ENCODE measurements around the gene CORO1C.

CORO1C gene

GRCh38 chr12:108643941-108644810, 87.1 kb downstream of the CORO1C start:
- Histone ChIP-seq H3K4me3 (ENCODE audit: low read length) (no peak overlapping the region), H3K4me1 (ENCODE audit: control insufficient read depth, insufficient read depth, low read length) (peaks cover 4% of the 10 kb centered on the region), H3K27me3 (ENCODE audit: control insufficient read depth, insufficient read depth, low read length) (no peaks in the 10 kb centered on the region), H3K27ac (ENCODE audit: low read depth, low read length) (peak overlapping the region; percentile 16), H3K36me3 (ENCODE audit: control insufficient read depth, insufficient read depth, low read length) (peaks cover 20% of the 10 kb centered on the region), H3K9ac (ENCODE audit: low read length) (no peak overlapping the region)

- Histone ChIP-seq H3K36me3 (ENCODE audit: control insufficient read depth, insufficient read depth, low read length) (peaks cover 11% of the 10 kb centered on the region), H3K4me1 (ENCODE audit: control insufficient read depth, insufficient read depth, low read length) (peaks cover 9% of the 10 kb centered on the region), H3K27me3 (ENCODE audit: control insufficient read depth, insufficient read depth, low read length) (no peaks in the 10 kb centered on the region), H3K9ac (ENCODE audit: low read length) (no peak overlapping the region), H3K27ac (ENCODE audit: low read depth, low read length) (no peak overlapping the region), H3K4me3 (ENCODE audit: low read length) (no peak overlapping the region)
Observed at GRCh38 chr12:108642899-108643654, 88.2 kb downstream of the CORO1C start.

- H3K27me3 ChIP-seq (ENCODE audit: control insufficient read depth, insufficient read depth, low read length), result no peaks in the 10 kb centered on the region
- no peak overlapping the region for H3K27ac ChIP-seq (ENCODE audit: low read depth, low read length)
- no peak overlapping the region for H3K4me3 ChIP-seq (ENCODE audit: low read length)
- H3K9ac ChIP-seq (ENCODE audit: low read length), result no peak overlapping the region
- H3K4me1 ChIP-seq (ENCODE audit: control insufficient read depth, insufficient read depth, low read length), result peaks cover 13% of the 10 kb centered on the region
- peaks cover 6% of the 10 kb centered on the region for H3K36me3 ChIP-seq (ENCODE audit: control insufficient read depth, insufficient read depth, low read length)
Observed at GRCh38 chr12:108642269-108642870, 88.9 kb downstream of the CORO1C start.

GRCh38 chr12:108641446-108642268, 89.7 kb downstream of the CORO1C start:
- peak overlapping the region; percentile 14 for H3K27ac ChIP-seq (ENCODE audit: low read depth, low read length)
- H3K4me1 ChIP-seq (ENCODE audit: control insufficient read depth, insufficient read depth, low read length), result peaks cover 15% of the 10 kb centered on the region
- no peak overlapping the region for H3K4me3 ChIP-seq (ENCODE audit: low read length)
- H3K36me3 ChIP-seq (ENCODE audit: control insufficient read depth, insufficient read depth, low read length), result peaks cover 6% of the 10 kb centered on the region
- H3K9ac ChIP-seq (ENCODE audit: low read length), result no peak overlapping the region
- H3K27me3 ChIP-seq (ENCODE audit: control insufficient read depth, insufficient read depth, low read length), result no peaks in the 10 kb centered on the region

GRCh38 chr12:108640802-108641445, 90.4 kb downstream of the CORO1C start:
- Histone ChIP-seq H3K36me3 (ENCODE audit: control insufficient read depth, insufficient read depth, low read length) (peaks cover 2% of the 10 kb centered on the region), H3K27me3 (ENCODE audit: control insufficient read depth, insufficient read depth, low read length) (no peaks in the 10 kb centered on the region), H3K4me3 (ENCODE audit: low read length) (no peak overlapping the region), H3K27ac (ENCODE audit: low read depth, low read length) (peak overlapping the region; percentile 14), H3K9ac (ENCODE audit: low read length) (no peak overlapping the region), H3K4me1 (ENCODE audit: control insufficient read depth, insufficient read depth, low read length) (peaks cover 15% of the 10 kb centered on the region)

- no peak overlapping the region for H3K9ac ChIP-seq (ENCODE audit: low read length)
- no peaks in the 10 kb centered on the region for H3K27me3 ChIP-seq (ENCODE audit: control insufficient read depth, insufficient read depth, low read length)
- peaks cover 17% of the 10 kb centered on the region for H3K4me1 ChIP-seq (ENCODE audit: control insufficient read depth, insufficient read depth, low read length)
- peak overlapping the region; percentile 26 for H3K27ac ChIP-seq (ENCODE audit: low read depth, low read length)
- no peak overlapping the region for H3K4me3 ChIP-seq (ENCODE audit: low read length)
- no peaks in the 10 kb centered on the region for H3K36me3 ChIP-seq (ENCODE audit: control insufficient read depth, insufficient read depth, low read length)
Observed at GRCh38 chr12:108638997-108639822, 92.1 kb downstream of the CORO1C start.

GRCh38 chr12:108638141-108638827, 93.0 kb downstream of the CORO1C start:
- Histone ChIP-seq H3K4me3 (ENCODE audit: low read length) (peak overlapping the region; percentile 11), H3K4me1 (ENCODE audit: control insufficient read depth, insufficient read depth, low read length) (peaks cover 17% of the 10 kb centered on the region), H3K27me3 (ENCODE audit: control insufficient read depth, insufficient read depth, low read length) (no peaks in the 10 kb centered on the region), H3K9ac (ENCODE audit: low read length) (no peak overlapping the region), H3K27ac (ENCODE audit: low read depth, low read length) (peak overlapping the region; percentile 6), H3K36me3 (ENCODE audit: control insufficient read depth, insufficient read depth, low read length) (no peaks in the 10 kb centered on the region)

- Histone ChIP-seq H3K9ac (ENCODE audit: low read length) (no peak overlapping the region), H3K27ac (ENCODE audit: low read depth, low read length) (no peak overlapping the region), H3K4me1 (ENCODE audit: control insufficient read depth, insufficient read depth, low read length) (peaks cover 17% of the 10 kb centered on the region), H3K27me3 (ENCODE audit: control insufficient read depth, insufficient read depth, low read length) (no peaks in the 10 kb centered on the region), H3K4me3 (ENCODE audit: low read length) (no peak overlapping the region), H3K36me3 (ENCODE audit: control insufficient read depth, insufficient read depth, low read length) (no peaks in the 10 kb centered on the region)
Observed at GRCh38 chr12:108637222-108637971, 93.9 kb downstream of the CORO1C start.

- Histone ChIP-seq H3K9ac (ENCODE audit: low read length) (no peak overlapping the region), H3K4me1 (ENCODE audit: control insufficient read depth, insufficient read depth, low read length) (peaks cover 17% of the 10 kb centered on the region), H3K27me3 (ENCODE audit: control insufficient read depth, insufficient read depth, low read length) (no peaks in the 10 kb centered on the region), H3K4me3 (ENCODE audit: low read length) (no peak overlapping the region), H3K36me3 (ENCODE audit: control insufficient read depth, insufficient read depth, low read length) (no peaks in the 10 kb centered on the region), H3K27ac (ENCODE audit: low read depth, low read length) (no peak overlapping the region)
Observed at GRCh38 chr12:108635997-108636808, 95.1 kb downstream of the CORO1C start.

All from rectal smooth muscle tissue (tissue), 1 donor.